Astrocyte of the cerebellum (primary cell): ENCODE data around the gene FYN.
A peak's percentile ranks its signal among the peaks of the same experiment; 100 is the strongest.

ENCODE experiments used
- DNase-seq: peaks from one replicate; pipeline ENCODE4 v3.0.0-alpha.2; 2011; ENCODE audit warnings: low read depth
- H3K4me3 ChIP-seq: 2 replicates; pipeline ENCODE4 v1.5.1; 2011; ENCODE audit warnings: mild to moderate bottlenecking, low read depth, low read length, moderate library complexity
- CTCF ChIP-seq: IDR thresholded peaks from 2 replicates; pipeline ENCODE4 v1.5.1; 2012; ENCODE audit warnings: low read length, low read depth, moderate library complexity, mild to moderate bottlenecking; ENCODE audit errors: missing control alignments
- in situ Hi-C: cut with HindIII; loops from 2 replicates; pipeline ENCODE4 v1.10.0; 2017; ENCODE audit warnings: low sequenced_read_pairs

FYN gene

GRCh38 chr6:111873178-111874024, at the start of gene FYN:
Gene FYN (minus strand): TSS chr6:111873452. CDS start chr6:111720051, 153,401 bp downstream.
- TF ChIP-seq CTCF = peak; percentile 41
- H3K4me3 ChIP-seq = peak within 1 kb of the TSS; percentile 64
- DNase-seq = peak; percentile 84
- in situ Hi-C loops = no loop called here

- TF ChIP-seq CTCF = no peak
- DNase-seq = peak; percentile 8
- in situ Hi-C loops = no loop called here
- no peak overlapping the region for H3K4me3 ChIP-seq
Observed at GRCh38 chr6:111922454-111923297, 49.4 kb upstream of the FYN start.

- no peak overlapping the region for H3K4me3 ChIP-seq
- no peak for DNase-seq
- in situ Hi-C loops = no loop called here
- no peak for TF ChIP-seq CTCF
Observed at GRCh38 chr6:111921103-111921502, 47.9 kb upstream of the FYN start.

DNA sequence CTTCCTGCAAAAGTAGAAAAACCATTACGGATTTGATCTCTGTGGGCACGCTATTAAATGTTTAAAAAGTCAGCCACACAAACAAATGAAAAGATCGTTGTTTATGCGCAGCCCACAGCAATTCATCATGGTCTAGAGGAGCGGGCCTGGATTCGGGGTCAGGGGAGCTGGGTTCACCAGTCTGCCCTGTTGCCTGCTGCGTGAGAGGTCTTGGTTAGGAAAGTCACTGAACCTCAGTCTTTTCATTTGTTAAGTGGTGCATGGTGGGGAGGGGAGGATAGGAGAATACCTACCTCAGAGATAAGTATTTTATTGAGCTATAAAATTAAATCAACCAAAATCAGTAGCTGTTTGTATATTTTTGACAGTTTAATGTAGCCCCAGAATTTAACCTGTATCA, 47.3 kb upstream of the FYN start:
- TF ChIP-seq CTCF = no peak
- in situ Hi-C loops = no loop called here
- DNase-seq = no peak
- H3K4me3 ChIP-seq = no peak overlapping the region

DNA sequence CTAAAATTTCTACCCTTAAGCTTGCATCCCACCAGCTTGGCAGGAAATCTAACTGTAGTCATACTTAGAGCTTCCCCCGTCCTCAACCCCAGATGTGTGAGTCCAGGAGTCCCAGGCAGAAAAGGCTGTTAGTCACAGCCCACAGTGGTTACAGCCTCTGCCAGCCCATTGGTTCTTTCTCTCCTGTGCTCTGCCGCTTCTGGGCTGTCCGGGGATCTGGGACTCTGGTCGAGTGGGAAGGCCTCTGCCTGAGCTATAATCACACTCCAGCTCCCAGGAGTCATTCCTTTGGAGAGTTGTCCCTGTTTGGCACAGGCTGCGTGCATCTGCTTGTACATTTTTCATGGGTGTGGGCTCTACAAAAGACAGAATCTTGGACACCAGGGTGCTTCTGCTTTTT, 45.6 kb upstream of the FYN start:
- in situ Hi-C loops = no loop called here
- H3K4me3 ChIP-seq = no peak overlapping the region
- peak; percentile 53 for DNase-seq
- no peak for TF ChIP-seq CTCF

DNA sequence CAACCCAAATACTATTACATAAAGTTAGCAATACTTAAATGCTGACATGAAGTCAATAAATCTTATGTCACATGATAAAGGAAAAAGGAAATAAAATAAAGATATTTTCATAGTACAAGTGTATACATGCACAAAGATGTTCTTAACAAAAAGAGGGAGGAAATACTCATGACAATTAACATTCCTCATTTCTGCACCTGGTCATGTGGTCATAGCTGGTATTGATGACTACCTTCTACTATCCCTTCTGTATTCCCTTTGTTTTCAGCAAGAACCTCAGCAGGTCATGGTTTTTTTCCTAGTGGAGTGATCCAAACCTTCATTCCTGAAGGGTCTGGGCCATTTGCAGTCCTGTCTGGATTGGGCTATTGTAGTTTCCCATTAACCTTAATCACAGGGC, 43.5 kb upstream of the FYN start:
- TF ChIP-seq CTCF = no peak
- no peak for DNase-seq
- H3K4me3 ChIP-seq = no peak overlapping the region
- in situ Hi-C loops = no loop called here
